ENCODE data around the gene MAK.
A peak's percentile ranks its signal among the peaks of the same experiment; 100 is the strongest.
"Not testable (repeated sequence)": the region's sequence is repeated elsewhere in the genome, so short reads cannot be mapped to it uniquely, and the experiment has no call there.

Gene MAK

GRCh38 chr6:10853849-10854300, 15.5 kb upstream of the MAK start:
- not testable (repeated sequence) for DNase-seq (ENCODE audit: low read depth in 3 of 3)

GRCh38 chr6:10852361-10852960, 14.1 kb upstream of the MAK start:
- no peak for DNase-seq (ENCODE audit: low read depth in 3 of 3)

- no peak for DNase-seq (ENCODE audit: low read depth in 3 of 3)
These were observed 12.4 kb upstream of the MAK start for GRCh38 chr6:10850728-10851127.

- DNase-seq (ENCODE audit: low read depth in 3 of 3) = no peak
These were observed 11.6 kb upstream of the MAK start for GRCh38 chr6:10849901-10850300.

GRCh38 chr6:10847684-10848083, 9.3 kb upstream of the MAK start:
- DNase-seq (ENCODE audit: low read depth in 3 of 3) = no peak

GRCh38 chr6:10843554-10843953, 5.2 kb upstream of the MAK start:
- no peak for DNase-seq (ENCODE audit: low read depth in 3 of 3)

- DNase-seq (ENCODE audit: low read depth in 3 of 3) = no peak
These were observed 525 bp upstream of the MAK start for GRCh38 chr6:10838794-10839333.

- no peak for DNase-seq (ENCODE audit: low read depth in 3 of 3)
These were observed 731 bp downstream of the MAK start for GRCh38 chr6:10837622-10837994.

GRCh38 chr6:10837009-10837621, 1.2 kb downstream of the MAK start:
- DNase-seq (ENCODE audit: low read depth in 3 of 3) = no peak

- no peak for DNase-seq (ENCODE audit: low read depth in 3 of 3)
These were observed 3.5 kb downstream of the MAK start for GRCh38 chr6:10834823-10835222.

GRCh38 chr6:10831609-10832008, 6.7 kb downstream of the MAK start:
- no peak for DNase-seq (ENCODE audit: low read depth in 3 of 3)

- DNase-seq (ENCODE audit: low read depth in 3 of 3) = no peak
These were observed 13.5 kb downstream of the MAK start for GRCh38 chr6:10824819-10825218.

- DNase-seq (ENCODE audit: low read depth in 3 of 3) = no peak
These were observed 14.0 kb downstream of the MAK start for GRCh38 chr6:10824297-10824696.

GRCh38 chr6:10814176-10814575, 24.2 kb downstream of the MAK start:
- not testable (repeated sequence) for DNase-seq (ENCODE audit: low read depth in 3 of 3)

GRCh38 chr6:10809098-10809497, 29.2 kb downstream of the MAK start:
- no peak for DNase-seq (ENCODE audit: low read depth in 3 of 3)

GRCh38 chr6:10808376-10808775, 30.0 kb downstream of the MAK start:
- no peak for DNase-seq (ENCODE audit: low read depth in 3 of 3)

- peak; percentile 21 to 31 (median 23) for DNase-seq (ENCODE audit: low read depth in 3 of 3)
These were observed 37.0 kb downstream of the MAK start for GRCh38 chr6:10801224-10801848.

- no peak for DNase-seq (ENCODE audit: low read depth in 3 of 3)
These were observed 37.5 kb downstream of the MAK start for GRCh38 chr6:10800810-10801209.

- DNase-seq (ENCODE audit: low read depth in 3 of 3) = no peak
These were observed 44.1 kb downstream of the MAK start for GRCh38 chr6:10794239-10794638.

GRCh38 chr6:10793695-10794094, 44.6 kb downstream of the MAK start:
- DNase-seq (ENCODE audit: low read depth in 3 of 3) = no peak

GRCh38 chr6:10793035-10793434, 45.3 kb downstream of the MAK start:
- no peak for DNase-seq (ENCODE audit: low read depth in 3 of 3)

GRCh38 chr6:10792101-10792500, 46.2 kb downstream of the MAK start:
- DNase-seq (ENCODE audit: low read depth in 3 of 3) = no peak

GRCh38 chr6:10791673-10792072, 46.7 kb downstream of the MAK start:
- no peak for DNase-seq (ENCODE audit: low read depth in 3 of 3)

Data from stimulated activated CD4-positive, alpha-beta T cell treated with anti-CD3 and anti-CD28 coated beads, TNF-alpha, amount 100 ng/mL, for 4 hours (primary cell).